SK-N-SH (cell line): Measurements from ENCODE around the gene MLXIP. TPM values are rescaled to one million over a fixed set of nuclear protein-coding genes. Genes with fewer than 3 reads are reported as not detected.

Experiments used
- CTCF ChIA-PET: fragments of 300-600, 350-600 bp; formaldehyde crosslinking; extraction: SDS; loops from one replicate; lab custom pipeline; 2021; lab: Yijun Ruan, JAX
- POLR2A ChIA-PET: fragments of 350-600 bp; sonication (Branson Sonifier 250); formaldehyde crosslinking; extraction: SDS; loops from one replicate; lab custom pipeline; 2020; ENCODE audit warnings: antibody characterized with exemption, inconsistent platforms; lab: Yijun Ruan, JAX
- DNase-seq: peaks from one replicate; pipeline ENCODE4 v3.0.0; 2012
- H2AFZ ChIP-seq: fragments of 200-600 bp; sonication (generic); 2 replicates; pipeline ENCODE4 v1.8.1; 2016; ENCODE audit warnings: antibody characterized with exemption, mild to moderate bottlenecking, low read depth
- H3F3A ChIP-seq: fragments of 200-600 bp; sonication (generic); replicated peaks from 2 replicates; pipeline ENCODE3; 2016; ENCODE audit warnings: antibody characterized with exemption, mild to moderate bottlenecking; ENCODE audit not compliant: insufficient read depth
- H3K27ac ChIP-seq, 2 experiments: fragments of 200-500 bp in 1 of 2; fragments of 200-600 bp in 1 of 2; sonication (Bioruptor generic) in 1 of 2; sonication (generic), shearing (Covaris generic) in 1 of 2; 2 replicates each; pipeline versions ENCODE4 v1.5.1 to v1.6.1; 2014 to 2016; ENCODE audit warnings: low read depth in 2 of 2, inconsistent platforms in 1 of 2, low read length in 1 of 2, mild to moderate bottlenecking in 1 of 2, mixed read lengths in 1 of 2
- H3K27me3 ChIP-seq: fragments of 200-600 bp; sonication (generic), shearing (Covaris generic); 2 replicates; pipeline ENCODE4 v1.6.1; 2016; ENCODE audit warnings: mixed run types; ENCODE audit not compliant: insufficient read depth
- H3K36me3 ChIP-seq, 2 experiments: fragments of 200-500 bp in 1 of 2; fragments of 200-600 bp in 1 of 2; sonication (Bioruptor generic) in 1 of 2; sonication (generic) in 1 of 2; replicated peaks in 1 of 2; 2 replicates each; pipeline versions ENCODE3 to v1.5.1; 2014 to 2016; ENCODE audit warnings: low read length in 1 of 2, mild to moderate bottlenecking in 1 of 2; ENCODE audit not compliant: insufficient read depth in 2 of 2, control insufficient read depth in 1 of 2
- H3K4me1 ChIP-seq, 2 experiments: fragments of 200-500 bp in 1 of 2; fragments of 200-600 bp in 1 of 2; sonication (Bioruptor generic) in 1 of 2; sonication (generic), shearing (Covaris generic) in 1 of 2; 2 replicates each; pipeline versions ENCODE4 v1.5.1 to v1.6.1; 2014 to 2016; ENCODE audit warnings: low read depth in 1 of 2, low read length in 1 of 2, mixed run types in 1 of 2; ENCODE audit not compliant: insufficient read depth in 2 of 2, control insufficient read depth in 1 of 2
- H3K4me2 ChIP-seq: fragments of 200-600 bp; sonication (generic), shearing (Covaris generic); 2 replicates; pipeline ENCODE4 v1.6.1; 2017; ENCODE audit warnings: mixed run types
- H3K4me3 ChIP-seq, 2 experiments: fragments of 200-500 bp in 1 of 2; fragments of 200-600 bp in 1 of 2; sonication (Bioruptor generic) in 1 of 2; sonication (generic), shearing (Covaris generic) in 1 of 2; 2 replicates each; pipeline versions ENCODE4 v1.5.1 to v1.8.1; 2014 to 2016; ENCODE audit warnings: low read depth in 2 of 2, inconsistent platforms in 1 of 2, low read length in 1 of 2, mild to moderate bottlenecking in 1 of 2, mixed read lengths in 1 of 2, moderate library complexity in 1 of 2
- H3K79me2 ChIP-seq: fragments of 200-600 bp; sonication (generic); 2 replicates; pipeline ENCODE4 v1.8.1; 2017; ENCODE audit warnings: mild to moderate bottlenecking; ENCODE audit not compliant: insufficient read depth
- H3K9ac ChIP-seq: fragments of 200-600 bp; sonication (generic); 2 replicates; pipeline ENCODE4 v1.6.1; 2017; ENCODE audit warnings: mixed run types
- H3K9me2 ChIP-seq: fragments of 200-600 bp; sonication (generic); 2 replicates; pipeline ENCODE4 v1.6.1; 2017; ENCODE audit warnings: mixed run types
- H3K9me3 ChIP-seq: fragments of 200-600 bp; sonication (generic); 2 replicates; pipeline ENCODE4 v1.6.1; 2017; ENCODE audit warnings: mixed run types, mild to moderate bottlenecking, moderate library complexity
- H4K20me1 ChIP-seq: fragments of 200-600 bp; sonication (generic); 2 replicates; pipeline ENCODE4 v1.6.1; 2017; ENCODE audit warnings: mild to moderate bottlenecking, mixed run types; ENCODE audit not compliant: insufficient read depth
- ELF1 ChIP-seq: IDR thresholded peaks from 2 replicates; pipeline ENCODE4 v1.4.0; 2012
- EP300 ChIP-seq, 2 experiments: IDR thresholded peaks; 2 replicates each; pipeline versions ENCODE4 v1.4.0 to v1.6.1; 2012; ENCODE audit warnings: borderline replicate concordance in 1 of 2, low read depth in 1 of 2, low read length in 1 of 2
- EZH2phosphoT487 ChIP-seq: fragments of 200-600 bp; sonication (generic); IDR thresholded peaks from 2 replicates; pipeline ENCODE4 v1.6.1; 2017; ENCODE audit warnings: low read depth, mixed run types, mild to moderate bottlenecking, antibody characterized with exemption, moderate library complexity, borderline replicate concordance
- FOSL2 ChIP-seq: IDR thresholded peaks from 2 replicates; pipeline ENCODE4 v1.4.0; 2012; ENCODE audit warnings: low read depth, mild to moderate bottlenecking, moderate library complexity, borderline replicate concordance
- GABPA ChIP-seq: IDR thresholded peaks from 2 replicates; pipeline ENCODE4 v1.4.0; 2012; ENCODE audit warnings: low read depth, mild to moderate bottlenecking
- JUND ChIP-seq: IDR thresholded peaks from 2 replicates; pipeline ENCODE4 v1.4.0; 2012
- MAX ChIP-seq: IDR thresholded peaks from 2 replicates; pipeline ENCODE4 v1.4.0; 2012; ENCODE audit warnings: low read depth
- NFIC ChIP-seq: IDR thresholded peaks from 2 replicates; pipeline ENCODE4 v1.4.0; 2012; ENCODE audit warnings: borderline replicate concordance
- PBX3 ChIP-seq: IDR thresholded peaks from 2 replicates; pipeline ENCODE4; 2012
- RAD21 ChIP-seq: IDR thresholded peaks from 2 replicates; pipeline ENCODE4 v1.6.1; 2012; ENCODE audit warnings: mild to moderate bottlenecking, low read length
- RCOR1 ChIP-seq: fragments of 150-350 bp; IDR thresholded peaks from 2 replicates; pipeline ENCODE4 v1.6.1; 2017; ENCODE audit warnings: antibody characterized with exemption, low read length
- REST ChIP-seq: IDR thresholded peaks from 2 replicates; pipeline ENCODE4 v1.6.1; 2012; ENCODE audit warnings: mild to moderate bottlenecking, low read depth, low read length, moderate library complexity
- RFX5 ChIP-seq: IDR thresholded peaks from 2 replicates; pipeline ENCODE4 v1.6.1; 2012; ENCODE audit warnings: mild to moderate bottlenecking, improper control_type of control experiment, low read length
- RXRA ChIP-seq: IDR thresholded peaks from 2 replicates; pipeline ENCODE4 v1.4.0; 2012; ENCODE audit warnings: low read depth, mild to moderate bottlenecking, borderline replicate concordance
- SIN3A ChIP-seq: IDR thresholded peaks from 2 replicates; pipeline ENCODE4 v1.6.1; 2012; ENCODE audit warnings: low read depth, mild to moderate bottlenecking, low read length, moderate library complexity, borderline replicate concordance
- SMC3 ChIP-seq: IDR thresholded peaks from 2 replicates; pipeline ENCODE4 v1.6.1; 2012; ENCODE audit warnings: low read depth, low read length, improper control_type of control experiment
- TAF1 ChIP-seq: IDR thresholded peaks from 2 replicates; pipeline ENCODE4 v1.6.1; 2012; ENCODE audit warnings: low read depth, mild to moderate bottlenecking, low read length, moderate library complexity, borderline replicate concordance
- TCF12 ChIP-seq: IDR thresholded peaks from 2 replicates; pipeline ENCODE4 v1.4.0; 2012
- TEAD4 ChIP-seq: IDR thresholded peaks from 2 replicates; pipeline ENCODE4 v1.4.0; 2012; ENCODE audit warnings: mild to moderate bottlenecking, borderline replicate concordance; ENCODE audit not compliant: insufficient read depth
- USF1 ChIP-seq: IDR thresholded peaks from 2 replicates; pipeline ENCODE4 v1.4.0; 2012; ENCODE audit warnings: low read depth, borderline replicate concordance
- WGBS: methylation state at CpG from one replicate; pipeline ENCODE4 v1.1.6; 2017; ENCODE audit warnings: low lambda C conversion rate; 5-methylcytosine and 5-hydroxymethylcytosine counted together
- polyA plus RNA-seq, 3 experiments: library from polyadenylated mRNA; depleted of rRNA; stranded (reverse); fragments of >200 nt; gene quantifications; 2 replicates each; pipeline ENCODE4 v1.2.3, GENCODE V29; 2012

MLXIP gene
- polyA plus RNA-seq, 1 of the 3 experiments (the other 2 are of a cell fraction): 11.0 TPM

GRCh38 chr12:122184517-122184916 lies 106.0 kb downstream of the MLXIP start:
- Histone ChIP-seq H3K79me2 (no peaks in the 10 kb centered on the region), H3K27ac (no peak overlapping the region), H3K4me1 (no peaks in the 10 kb centered on the region; a peak in 1 of 4 replicates), H3K9ac (no peak overlapping the region), H3K27me3 (no peaks in the 10 kb centered on the region), H2AFZ (no peak overlapping the region), H3K9me3 (no peaks in the 10 kb centered on the region), H4K20me1 (no peaks in the 10 kb centered on the region), H3F3A (peaks cover 5% of the 10 kb centered on the region), H3K4me3 (no peak overlapping the region), H3K9me2 (no peaks in the 10 kb centered on the region), H3K4me2 (no peak overlapping the region), H3K36me3 (no peaks in the 10 kb centered on the region)
- no peak for DNase-seq
- ChIA-PET CTCF (interaction anchor here (1.4 to 2.0 kb wide), 2 partner anchors 61 to 172 kb away, joined by 4 to 5 read pairs; no protein-coding TSS in a partner anchor), POLR2A (no interaction called here)
- TF ChIP-seq TCF12 (no peak), TEAD4 (no peak), FOSL2 (no peak), USF1 (no peak), REST (no peak), RAD21 (no peak), TAF1 (no peak), RXRA (no peak), JUND (no peak), MAX (no peak), ELF1 (no peak), PBX3 (no peak), SMC3 (no peak), GABPA (no peak), RFX5 (no peak), EZH2phosphoT487 (no peak), SIN3A (no peak), NFIC (no peak), RCOR1 (no peak), EP300 (IDR thresholded peaks at IDR 0.05; ENCODE audit: borderline replicate concordance in 1 of 2, low read depth in 1 of 2, low read length in 1 of 2) (no peak)
- 95% methylated on average over 17 of the region's 18 CpGs for WGBS
